Panc1 (cell line): ENCODE results near the gene SULF2. TPM values are rescaled to one million over a fixed set of nuclear protein-coding genes. Genes with fewer than 3 reads are reported as not detected.

Experiments used
- ATAC-seq: fragments of 200-7000 bp; cut with Tn5 transposase; 2 replicates; pipeline ENCODE4 v1.9.1; 2020; ENCODE audit warnings: mild to moderate bottlenecking, moderate library complexity
- BruUV-seq: library from RNA; stranded (reverse); fragments of 400-500 nt; replicated peaks from 2 replicates; lab custom pipeline; 2021; lab: Mats Ljungman, UMichigan
- CTCF ChIA-PET: fragments of 300-600 bp; sonication (Branson Sonifier 250); formaldehyde crosslinking; loops from one replicate; lab custom pipeline; 2022; ENCODE audit warnings: antibody characterized with exemption; lab: Charles Lee
- POLR2A ChIA-PET: fragments of 300-600 bp; sonication (Branson Sonifier 250); formaldehyde crosslinking; loops from one replicate; lab custom pipeline; 2022; ENCODE audit warnings: antibody characterized with exemption; lab: Charles Lee
- DNase-seq: peaks from one replicate; pipeline ENCODE4 v3.0.0-alpha.2; 2010; ENCODE audit warnings: low read depth, low spot score
- H3K27ac ChIP-seq: 2 replicates; pipeline ENCODE4 v1.5.1; 2011; ENCODE audit warnings: mild to moderate bottlenecking, low read length, inconsistent platforms
- H3K27me3 ChIP-seq: fragments of 200-500 bp; sonication (Bioruptor generic); 2 replicates; pipeline ENCODE4 v1.6.0; 2014; ENCODE audit warnings: low read length, inconsistent platforms; ENCODE audit not compliant: control insufficient read depth, insufficient read depth
- H3K36me3 ChIP-seq: fragments of 200-500 bp; sonication (Bioruptor generic); 2 replicates; pipeline ENCODE4 v1.5.1; 2014; ENCODE audit warnings: inconsistent platforms, mild to moderate bottlenecking, low read length, moderate library complexity; ENCODE audit not compliant: control insufficient read depth, insufficient read depth
- H3K4me1 ChIP-seq: 2 replicates; pipeline ENCODE4 v1.5.1; 2011; ENCODE audit warnings: inconsistent platforms, mild to moderate bottlenecking, low read length, moderate library complexity; ENCODE audit not compliant: control insufficient read depth, insufficient read depth
- H3K4me3 ChIP-seq, 2 experiments: 2 replicates each; pipeline ENCODE4 v1.5.1; 2011 to 2012; ENCODE audit warnings: low read depth in 2 of 2, low read length in 2 of 2, mild to moderate bottlenecking in 2 of 2, inconsistent platforms in 1 of 2, moderate library complexity in 1 of 2
- H3K9me3 ChIP-seq: fragments of 200-500 bp; sonication (Bioruptor generic); 2 replicates; pipeline ENCODE4 v1.5.1; 2014; ENCODE audit warnings: low read depth, mild to moderate bottlenecking, inconsistent platforms, low read length, moderate library complexity; ENCODE audit not compliant: control insufficient read depth, insufficient read depth
- POLR2AphosphoS5 ChIP-seq: IDR thresholded peaks from 2 replicates; pipeline ENCODE4 v1.6.1; 2012; ENCODE audit warnings: mild to moderate bottlenecking, low read depth, low read length, moderate library complexity
- SIN3A ChIP-seq: IDR thresholded peaks from 2 replicates; pipeline ENCODE4 v1.6.1; 2012; ENCODE audit warnings: low read depth, mild to moderate bottlenecking, low read length, moderate library complexity, borderline replicate concordance; ENCODE audit not compliant: insufficient read depth
- TCF7L2 ChIP-seq: IDR thresholded peaks from 2 replicates; pipeline ENCODE4 v1.6.1; 2011; ENCODE audit warnings: mild to moderate bottlenecking, low read depth, low read length, inconsistent platforms
- in situ Hi-C: cut with HindIII; loops from 2 replicates; pipeline ENCODE4 v1.10.0; 2016; ENCODE audit warnings: low sequenced_read_pairs, low pct_unique_long_range_greater_than_20kb
- intact Hi-C: fragments of 100-400 bp; cut with micrococcal nuclease; formaldehyde crosslinking; loops from one replicate; pipeline ENCODE4 v1.10.0; 2022; ENCODE audit not compliant: unreplicated experiment
- total RNA-seq: library from RNA; stranded (reverse); gene quantifications from one replicate; pipeline ENCODE4 v1.2.1, GENCODE V29; 2021; ENCODE audit not compliant: unreplicated experiment
- TF ChIP-seq, protein P1 (sequence below): fragments of 450-650 bp; IDR thresholded peaks from 2 replicates; pipeline ENCODE4 v1.5.1; 2017; ENCODE audit warnings: mild to moderate bottlenecking
- TF ChIP-seq, protein P2 (sequence below), 2 experiments: IDR thresholded peaks; 2 replicates each; pipeline ENCODE4 v1.6.1; 2011 to 2012; ENCODE audit warnings: low read depth in 2 of 2, control low read depth in 1 of 2, low read length in 1 of 2, mild to moderate bottlenecking in 1 of 2, moderate library complexity in 1 of 2; ENCODE audit not compliant: insufficient read depth in 1 of 2

The SULF2 gene
- total RNA-seq, 1 experiment from 2014 or later = 1.4 TPM

- in situ Hi-C loops = no loop called here
- H3K27me3 ChIP-seq = peaks cover 6% of the 10 kb centered on the region
- H3K4me3 ChIP-seq = no peak overlapping the region
- DNase-seq (no peak), ATAC-seq (no peak)
- no peak for TF ChIP-seq SIN3A
- TF ChIP-seq, protein P1, sequence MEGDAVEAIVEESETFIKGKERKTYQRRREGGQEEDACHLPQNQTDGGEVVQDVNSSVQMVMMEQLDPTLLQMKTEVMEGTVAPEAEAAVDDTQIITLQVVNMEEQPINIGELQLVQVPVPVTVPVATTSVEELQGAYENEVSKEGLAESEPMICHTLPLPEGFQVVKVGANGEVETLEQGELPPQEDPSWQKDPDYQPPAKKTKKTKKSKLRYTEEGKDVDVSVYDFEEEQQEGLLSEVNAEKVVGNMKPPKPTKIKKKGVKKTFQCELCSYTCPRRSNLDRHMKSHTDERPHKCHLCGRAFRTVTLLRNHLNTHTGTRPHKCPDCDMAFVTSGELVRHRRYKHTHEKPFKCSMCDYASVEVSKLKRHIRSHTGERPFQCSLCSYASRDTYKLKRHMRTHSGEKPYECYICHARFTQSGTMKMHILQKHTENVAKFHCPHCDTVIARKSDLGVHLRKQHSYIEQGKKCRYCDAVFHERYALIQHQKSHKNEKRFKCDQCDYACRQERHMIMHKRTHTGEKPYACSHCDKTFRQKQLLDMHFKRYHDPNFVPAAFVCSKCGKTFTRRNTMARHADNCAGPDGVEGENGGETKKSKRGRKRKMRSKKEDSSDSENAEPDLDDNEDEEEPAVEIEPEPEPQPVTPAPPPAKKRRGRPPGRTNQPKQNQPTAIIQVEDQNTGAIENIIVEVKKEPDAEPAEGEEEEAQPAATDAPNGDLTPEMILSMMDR = no peak
- TF ChIP-seq, protein P2, sequence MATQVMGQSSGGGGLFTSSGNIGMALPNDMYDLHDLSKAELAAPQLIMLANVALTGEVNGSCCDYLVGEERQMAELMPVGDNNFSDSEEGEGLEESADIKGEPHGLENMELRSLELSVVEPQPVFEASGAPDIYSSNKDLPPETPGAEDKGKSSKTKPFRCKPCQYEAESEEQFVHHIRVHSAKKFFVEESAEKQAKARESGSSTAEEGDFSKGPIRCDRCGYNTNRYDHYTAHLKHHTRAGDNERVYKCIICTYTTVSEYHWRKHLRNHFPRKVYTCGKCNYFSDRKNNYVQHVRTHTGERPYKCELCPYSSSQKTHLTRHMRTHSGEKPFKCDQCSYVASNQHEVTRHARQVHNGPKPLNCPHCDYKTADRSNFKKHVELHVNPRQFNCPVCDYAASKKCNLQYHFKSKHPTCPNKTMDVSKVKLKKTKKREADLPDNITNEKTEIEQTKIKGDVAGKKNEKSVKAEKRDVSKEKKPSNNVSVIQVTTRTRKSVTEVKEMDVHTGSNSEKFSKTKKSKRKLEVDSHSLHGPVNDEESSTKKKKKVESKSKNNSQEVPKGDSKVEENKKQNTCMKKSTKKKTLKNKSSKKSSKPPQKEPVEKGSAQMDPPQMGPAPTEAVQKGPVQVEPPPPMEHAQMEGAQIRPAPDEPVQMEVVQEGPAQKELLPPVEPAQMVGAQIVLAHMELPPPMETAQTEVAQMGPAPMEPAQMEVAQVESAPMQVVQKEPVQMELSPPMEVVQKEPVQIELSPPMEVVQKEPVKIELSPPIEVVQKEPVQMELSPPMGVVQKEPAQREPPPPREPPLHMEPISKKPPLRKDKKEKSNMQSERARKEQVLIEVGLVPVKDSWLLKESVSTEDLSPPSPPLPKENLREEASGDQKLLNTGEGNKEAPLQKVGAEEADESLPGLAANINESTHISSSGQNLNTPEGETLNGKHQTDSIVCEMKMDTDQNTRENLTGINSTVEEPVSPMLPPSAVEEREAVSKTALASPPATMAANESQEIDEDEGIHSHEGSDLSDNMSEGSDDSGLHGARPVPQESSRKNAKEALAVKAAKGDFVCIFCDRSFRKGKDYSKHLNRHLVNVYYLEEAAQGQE (IDR thresholded peaks at IDR 0.05; ENCODE audit: insufficient read depth in 1 of 2, low read depth in 2 of 2, low read length in 1 of 2) = no peak
- no peak for TF ChIP-seq TCF7L2
- TF ChIP-seq POLR2AphosphoS5 = no peak
- no TSS peak for BruUV-seq
- ChIA-PET POLR2A (no interaction called here), CTCF (interaction anchor here (0.6 kb wide), 1 partner anchor 111 kb away, joined by 3 read pairs; no protein-coding TSS in a partner anchor)
- intact Hi-C loops = loop anchor here (5.0 kb wide), 1 partner anchor 833 kb away; no protein-coding TSS in a partner anchor
- no peaks in the 10 kb centered on the region for H3K36me3 ChIP-seq
- no peak overlapping the region for H3K27ac ChIP-seq
- no peaks in the 10 kb centered on the region for H3K9me3 ChIP-seq
- H3K4me1 ChIP-seq = no peaks in the 10 kb centered on the region
These were observed 3.9 kb upstream of the SULF2 start for GRCh38 chr20:47789081-47789763.

DNA sequence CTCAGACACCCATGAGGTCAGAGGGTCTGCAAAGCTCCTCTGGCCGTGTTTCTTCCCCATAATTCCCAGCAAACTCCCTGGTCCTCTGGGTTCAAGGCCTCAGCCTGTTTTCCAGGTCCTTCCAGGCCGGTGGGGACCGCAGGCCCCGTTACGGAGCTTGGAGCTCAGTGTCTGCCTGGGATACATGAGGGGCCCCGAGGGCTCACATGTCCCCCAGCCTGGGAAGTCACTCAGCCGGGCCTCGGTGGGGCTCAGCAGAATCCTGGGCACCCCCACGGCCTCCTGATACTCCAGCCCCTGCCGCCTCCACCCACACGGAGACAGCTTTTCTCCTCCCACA is 3.4 kb upstream of the SULF2 start:
- DNase-seq (no peak), ATAC-seq (no peak)
- ChIA-PET CTCF (no interaction called here), POLR2A (no interaction called here)
- Histone ChIP-seq H3K9me3 (no peaks in the 10 kb centered on the region), H3K4me1 (no peaks in the 10 kb centered on the region), H3K4me3 (no peak overlapping the region), H3K27ac (no peak overlapping the region), H3K27me3 (peaks cover 10% of the 10 kb centered on the region), H3K36me3 (no peaks in the 10 kb centered on the region)
- TF ChIP-seq TCF7L2 (no peak), SIN3A (no peak), POLR2AphosphoS5 (no peak)
- TF ChIP-seq, protein P1 = no peak
- TF ChIP-seq, protein P2 (IDR thresholded peaks at IDR 0.05; ENCODE audit: insufficient read depth in 1 of 2, low read depth in 2 of 2, low read length in 1 of 2) = no peak
- BruUV-seq = no TSS peak
- intact Hi-C loops = loop anchor here (5.0 kb wide), 1 partner anchor 834 kb away; no protein-coding TSS in a partner anchor
- in situ Hi-C loops = no loop called here
